Fibroblast of pulmonary artery (primary cell): ENCODE measurements around the gene RGS6.
"Not testable (repeated sequence)": the region's sequence is repeated elsewhere in the genome, so short reads cannot be mapped to it uniquely, and the experiment has no call there.

Source experiments
- DNase-seq: peaks from one replicate; pipeline ENCODE4 v3.0.0-alpha.2; 2010; ENCODE audit warnings: low read depth
- H3K4me3 ChIP-seq: replicated peaks from 2 replicates; pipeline ENCODE4 v1.5.1; 2011; ENCODE audit warnings: low read depth, mild to moderate bottlenecking, control low read depth, low read length, moderate library complexity
- TF ChIP-seq, protein P1 (sequence below): IDR thresholded peaks from 2 replicates; pipeline ENCODE4 v1.5.1; 2011; ENCODE audit warnings: mild to moderate bottlenecking, control low read depth, low read length, inconsistent platforms; ENCODE audit errors: missing control alignments

The RGS6 gene

DNA sequence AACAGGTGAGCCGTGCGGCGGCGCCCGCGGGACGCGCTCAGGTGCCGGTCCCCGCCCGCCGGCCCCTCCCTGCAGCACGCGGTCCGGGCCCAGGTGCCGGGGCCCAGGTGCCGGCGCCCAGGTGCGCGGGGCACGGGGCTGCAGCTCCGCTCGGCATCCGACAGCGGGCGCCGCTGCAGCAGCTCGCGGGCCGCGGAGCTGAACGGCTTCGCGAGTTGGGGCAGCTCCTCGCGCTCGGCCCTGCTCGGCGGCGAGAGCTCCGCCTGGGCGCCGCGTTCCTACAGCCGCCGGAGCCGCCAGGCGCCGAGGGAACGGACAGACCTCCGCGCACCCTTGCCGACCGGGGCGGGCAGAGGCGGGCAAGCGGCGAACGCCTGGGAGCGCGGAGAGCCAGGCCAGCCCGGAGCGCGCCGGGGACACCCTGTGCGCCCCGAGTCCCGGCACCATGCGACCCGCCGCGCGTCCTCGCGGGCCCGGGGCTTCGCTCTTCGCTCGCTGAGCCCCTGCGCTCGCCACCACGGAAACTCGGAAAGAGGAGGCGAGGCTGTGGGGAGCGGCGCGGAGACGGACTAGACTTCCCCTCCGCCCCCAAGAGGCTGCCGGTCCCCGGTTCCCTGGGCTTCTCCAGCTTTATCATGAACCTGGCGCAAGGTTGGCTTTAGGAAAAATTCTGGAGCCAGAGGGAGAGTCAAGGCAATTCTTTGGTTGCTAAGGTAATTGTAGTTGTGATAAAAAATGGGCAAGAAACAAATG, at the start of gene RGS6:
Gene RGS6 (plus strand): TSS at position 201 of the 753 bp plus-strand sequence.
- TF ChIP-seq, protein P1, sequence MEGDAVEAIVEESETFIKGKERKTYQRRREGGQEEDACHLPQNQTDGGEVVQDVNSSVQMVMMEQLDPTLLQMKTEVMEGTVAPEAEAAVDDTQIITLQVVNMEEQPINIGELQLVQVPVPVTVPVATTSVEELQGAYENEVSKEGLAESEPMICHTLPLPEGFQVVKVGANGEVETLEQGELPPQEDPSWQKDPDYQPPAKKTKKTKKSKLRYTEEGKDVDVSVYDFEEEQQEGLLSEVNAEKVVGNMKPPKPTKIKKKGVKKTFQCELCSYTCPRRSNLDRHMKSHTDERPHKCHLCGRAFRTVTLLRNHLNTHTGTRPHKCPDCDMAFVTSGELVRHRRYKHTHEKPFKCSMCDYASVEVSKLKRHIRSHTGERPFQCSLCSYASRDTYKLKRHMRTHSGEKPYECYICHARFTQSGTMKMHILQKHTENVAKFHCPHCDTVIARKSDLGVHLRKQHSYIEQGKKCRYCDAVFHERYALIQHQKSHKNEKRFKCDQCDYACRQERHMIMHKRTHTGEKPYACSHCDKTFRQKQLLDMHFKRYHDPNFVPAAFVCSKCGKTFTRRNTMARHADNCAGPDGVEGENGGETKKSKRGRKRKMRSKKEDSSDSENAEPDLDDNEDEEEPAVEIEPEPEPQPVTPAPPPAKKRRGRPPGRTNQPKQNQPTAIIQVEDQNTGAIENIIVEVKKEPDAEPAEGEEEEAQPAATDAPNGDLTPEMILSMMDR: no peak
- peak; percentile 6 for DNase-seq
- no peak within 1 kb of the TSS for H3K4me3 ChIP-seq

DNA sequence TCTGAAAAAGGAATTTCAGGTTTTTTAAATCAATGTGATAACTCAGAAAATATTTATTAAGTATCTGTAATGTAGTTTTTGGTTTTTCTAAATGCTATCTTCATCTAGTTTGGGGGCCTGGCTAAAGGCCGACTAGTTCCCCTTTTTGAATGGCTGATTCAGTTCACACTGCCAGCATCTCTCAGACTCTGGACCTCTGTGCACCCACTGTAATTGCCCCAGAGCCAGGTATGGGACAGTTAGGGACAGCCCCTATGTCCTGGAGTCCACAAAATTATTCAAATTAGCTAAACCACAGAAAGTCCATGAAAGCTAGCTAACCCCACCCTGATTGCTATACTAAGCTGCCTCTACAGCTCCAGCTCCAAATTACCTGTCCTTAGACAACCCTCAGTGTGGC, 49.1 kb upstream of the RGS6 start:
- DNase-seq: no peak
- TF ChIP-seq, protein P1: no peak
- H3K4me3 ChIP-seq: no peak overlapping the region

DNA sequence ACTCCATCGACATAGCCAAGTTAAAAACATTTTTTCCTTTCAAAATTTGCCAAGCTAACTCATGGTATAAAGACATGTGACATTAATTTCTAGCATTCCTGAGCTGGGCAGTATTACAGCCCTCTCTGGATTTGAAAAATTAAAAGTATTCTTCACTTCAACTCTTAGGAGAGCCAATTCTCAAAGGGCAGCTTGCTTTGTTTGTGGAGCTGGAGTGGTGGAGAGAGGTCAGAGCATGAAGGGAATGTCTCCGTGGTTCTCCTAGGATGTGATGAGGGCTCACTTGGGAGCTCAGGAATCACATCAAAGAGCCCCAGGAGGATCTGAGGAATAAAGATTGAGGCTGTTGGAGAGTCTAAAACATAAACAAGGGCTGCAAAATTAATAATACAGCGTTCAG, 46.9 kb upstream of the RGS6 start:
- H3K4me3 ChIP-seq: no peak overlapping the region
- DNase-seq: no peak
- TF ChIP-seq, protein P1: no peak

DNA sequence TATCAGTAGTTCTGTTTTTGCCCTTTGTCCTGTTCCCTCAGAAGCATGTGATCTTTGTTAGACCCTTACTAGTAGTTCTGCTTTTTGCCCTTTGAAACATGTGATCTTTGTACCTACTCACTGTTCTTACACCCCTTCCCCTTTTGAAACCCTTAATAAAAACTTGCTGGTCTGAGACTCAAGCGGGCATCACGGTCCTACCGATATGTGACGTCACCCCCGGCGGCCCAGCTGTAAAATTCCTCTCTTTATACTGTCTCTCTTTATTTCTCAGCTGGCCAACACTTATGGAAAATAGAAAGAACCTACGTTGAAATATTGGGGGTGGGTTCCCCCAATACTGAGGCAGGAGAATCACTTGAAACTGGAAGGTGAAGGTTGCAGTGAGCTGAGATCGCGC, 44.4 kb upstream of the RGS6 start:
- DNase-seq, H3K4me3 ChIP-seq: not testable (repeated sequence)

DNA sequence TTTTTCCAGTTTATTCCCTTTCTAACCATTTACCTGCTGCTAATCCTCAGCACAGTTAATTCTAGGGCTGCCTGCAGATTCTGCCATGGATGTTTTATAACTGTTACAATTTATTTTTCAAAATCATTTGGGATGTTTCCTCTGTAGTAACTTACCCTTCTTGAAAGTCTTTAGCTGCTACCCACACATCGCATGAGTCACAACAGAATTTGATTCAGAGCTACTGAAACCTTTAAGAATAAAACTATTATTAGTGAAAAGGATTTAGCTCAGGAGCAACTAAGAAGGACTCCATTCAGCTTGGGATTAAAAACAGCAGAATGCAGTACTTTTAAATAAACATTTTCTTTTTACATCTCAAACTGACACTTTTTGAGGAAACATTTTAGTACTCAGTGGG, 41.7 kb upstream of the RGS6 start:
- H3K4me3 ChIP-seq: no peak overlapping the region
- no peak for DNase-seq
- TF ChIP-seq, protein P1: no peak

DNA sequence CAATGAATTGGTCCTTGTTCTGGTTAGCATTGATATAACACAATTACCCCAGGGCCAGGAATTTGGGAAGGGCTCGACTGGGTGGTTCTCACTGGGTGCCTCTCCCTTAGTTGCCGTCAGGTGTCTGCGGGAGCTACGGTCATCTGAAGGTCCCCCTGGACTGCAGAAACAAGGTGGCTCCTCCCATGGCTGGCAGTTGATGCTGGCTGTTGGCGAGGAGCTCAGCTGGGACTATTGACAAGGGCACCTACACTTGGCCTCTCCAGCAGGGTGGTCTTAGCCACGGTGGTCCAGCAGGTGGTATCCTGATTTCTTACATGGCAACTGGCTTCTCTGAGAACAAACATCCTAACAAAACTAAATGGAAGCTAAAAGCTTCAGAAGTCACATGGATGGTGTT, 41.0 kb upstream of the RGS6 start:
- DNase-seq: no peak
- TF ChIP-seq, protein P1: no peak
- no peak overlapping the region for H3K4me3 ChIP-seq

DNA sequence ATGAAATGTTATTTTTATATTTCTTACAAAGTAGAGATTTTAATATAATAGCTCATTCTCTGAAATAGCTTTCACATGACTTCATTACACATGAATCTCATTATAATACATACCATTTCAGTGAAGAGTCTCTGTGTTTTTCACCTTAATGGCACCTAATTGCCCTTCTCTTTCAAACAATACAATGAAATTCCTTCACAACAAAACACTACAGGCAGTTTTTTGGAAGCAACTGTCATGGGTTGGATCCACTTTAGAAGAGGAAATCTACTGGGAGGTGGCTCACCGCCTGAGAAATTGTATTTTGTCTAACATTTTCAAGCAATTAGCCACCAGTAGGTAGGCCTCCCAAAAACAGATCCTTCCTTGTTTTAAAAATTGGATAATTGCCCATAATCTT, 40.3 kb upstream of the RGS6 start:
- no peak overlapping the region for H3K4me3 ChIP-seq
- no peak for DNase-seq
- TF ChIP-seq, protein P1: no peak
